OCI-LY7 (cell line): ENCODE results near the gene METTL25B.

Experiments
- EZH2phosphoT487 ChIP-seq: fragments of 200-600 bp; sonication (generic); IDR thresholded peaks from 2 replicates; pipeline ENCODE4 v1.6.1; 2018; ENCODE audit warnings: low read depth, borderline replicate concordance, mild to moderate bottlenecking, mixed run types, antibody characterized with exemption, low read length, moderate library complexity, mixed read lengths
- TF ChIP-seq, protein P1 (sequence below): fragments of 200-600 bp; sonication (generic); conservative IDR thresholded peaks from 2 replicates; pipeline ENCODE4 v1.5.1; 2014; ENCODE audit warnings: mild to moderate bottlenecking, antibody characterized with exemption, low read length, moderate library complexity, mixed read lengths

DNA sequence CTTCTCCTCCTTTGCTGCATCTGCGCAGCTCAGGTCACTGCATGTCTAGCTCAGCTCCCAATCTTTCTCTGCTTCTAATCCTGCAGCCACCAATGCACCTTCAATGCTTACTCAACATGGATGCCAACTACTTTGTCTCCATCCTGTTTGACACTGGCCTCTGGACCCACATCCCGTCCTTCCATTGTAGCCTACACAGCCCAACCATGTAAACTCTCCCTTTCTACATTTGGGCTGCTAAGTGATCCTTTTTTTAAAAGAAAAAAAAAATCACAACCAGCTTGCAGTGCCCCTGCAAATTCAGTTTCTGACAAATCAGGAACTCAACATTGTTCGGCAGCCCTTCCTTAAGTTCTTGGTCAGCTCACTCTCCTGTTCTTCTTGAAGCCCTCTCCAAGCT, 13.4 kb upstream of the METTL25B start:
- TF ChIP-seq, protein P1, sequence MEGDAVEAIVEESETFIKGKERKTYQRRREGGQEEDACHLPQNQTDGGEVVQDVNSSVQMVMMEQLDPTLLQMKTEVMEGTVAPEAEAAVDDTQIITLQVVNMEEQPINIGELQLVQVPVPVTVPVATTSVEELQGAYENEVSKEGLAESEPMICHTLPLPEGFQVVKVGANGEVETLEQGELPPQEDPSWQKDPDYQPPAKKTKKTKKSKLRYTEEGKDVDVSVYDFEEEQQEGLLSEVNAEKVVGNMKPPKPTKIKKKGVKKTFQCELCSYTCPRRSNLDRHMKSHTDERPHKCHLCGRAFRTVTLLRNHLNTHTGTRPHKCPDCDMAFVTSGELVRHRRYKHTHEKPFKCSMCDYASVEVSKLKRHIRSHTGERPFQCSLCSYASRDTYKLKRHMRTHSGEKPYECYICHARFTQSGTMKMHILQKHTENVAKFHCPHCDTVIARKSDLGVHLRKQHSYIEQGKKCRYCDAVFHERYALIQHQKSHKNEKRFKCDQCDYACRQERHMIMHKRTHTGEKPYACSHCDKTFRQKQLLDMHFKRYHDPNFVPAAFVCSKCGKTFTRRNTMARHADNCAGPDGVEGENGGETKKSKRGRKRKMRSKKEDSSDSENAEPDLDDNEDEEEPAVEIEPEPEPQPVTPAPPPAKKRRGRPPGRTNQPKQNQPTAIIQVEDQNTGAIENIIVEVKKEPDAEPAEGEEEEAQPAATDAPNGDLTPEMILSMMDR = no peak
- no peak for TF ChIP-seq EZH2phosphoT487
